RKO (cell line): ENCODE results near the gene ACSF2.
"Not testable (repeated sequence)": the region's sequence is repeated elsewhere in the genome, so short reads cannot be mapped to it uniquely, and the experiment has no call there.

ENCODE experiments used
- DNase-seq: peaks from one replicate; pipeline ENCODE4 v3.0.0-alpha.2; 2016; ENCODE audit warnings: low spot score

The ACSF2 gene

GRCh38 chr17:50464736-50465135 is 38.7 kb downstream of the ACSF2 start:
- DNase-seq, result no peak

- no peak for DNase-seq
Measured at GRCh38 chr17:50465171-50465570, 39.2 kb downstream of the ACSF2 start.

DNA sequence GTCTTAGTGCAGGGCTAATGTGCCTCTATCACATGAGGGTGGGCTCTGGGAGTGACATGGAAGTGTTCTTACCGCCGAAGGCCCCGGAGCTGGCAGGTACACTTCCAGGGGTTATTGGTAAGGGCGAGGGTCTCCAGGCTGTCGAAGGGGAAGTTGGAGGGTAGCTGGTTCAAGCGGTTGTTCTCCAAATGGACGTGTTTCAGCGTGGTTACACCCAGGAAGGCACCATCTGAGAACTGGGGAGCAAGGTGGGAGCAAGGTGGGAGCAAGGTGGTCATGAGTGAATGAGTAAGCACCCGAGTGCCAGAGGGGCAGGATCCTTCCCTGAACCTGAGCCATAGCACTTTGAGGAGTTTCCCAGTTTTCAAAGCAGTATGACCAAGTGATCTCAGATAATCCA is 39.6 kb downstream of the ACSF2 start:
- DNase-seq, result no peak

DNA sequence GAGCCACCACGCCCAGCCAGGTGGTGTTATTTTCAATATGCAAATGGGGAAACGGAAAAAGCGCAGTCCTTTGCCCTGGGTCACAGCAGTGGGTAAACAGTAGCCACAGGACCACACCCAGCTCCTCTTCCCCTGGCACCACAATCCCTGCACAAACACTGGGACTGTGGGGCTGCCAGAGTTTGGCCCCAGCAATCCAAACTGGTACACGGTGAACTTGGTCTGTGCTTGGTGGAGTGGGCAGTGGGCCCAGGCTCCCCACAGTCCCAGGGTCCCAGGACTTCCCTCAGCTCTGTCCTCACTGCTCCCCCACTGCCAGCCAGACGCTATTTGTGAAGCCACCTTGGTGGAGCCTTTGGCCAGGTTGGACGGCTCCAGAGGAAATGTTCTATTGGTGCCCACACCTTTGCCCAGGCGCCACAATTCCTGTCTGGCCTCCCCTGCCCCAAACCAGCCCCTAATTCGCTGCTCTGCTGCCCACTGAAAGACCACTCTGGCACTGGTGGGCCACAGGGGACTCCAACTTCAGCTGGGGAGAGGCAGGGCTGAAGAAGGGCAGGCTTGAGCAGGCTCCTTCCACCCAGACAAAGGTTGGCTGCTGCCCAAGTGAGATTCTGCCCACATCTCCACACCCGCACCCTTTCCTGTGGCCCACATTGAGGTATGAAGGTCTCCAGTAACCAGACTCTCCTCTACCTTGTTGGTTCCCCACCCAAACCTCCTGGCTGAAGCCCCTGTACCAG is 40.5 kb downstream of the ACSF2 start:
- no peak for DNase-seq

DNA sequence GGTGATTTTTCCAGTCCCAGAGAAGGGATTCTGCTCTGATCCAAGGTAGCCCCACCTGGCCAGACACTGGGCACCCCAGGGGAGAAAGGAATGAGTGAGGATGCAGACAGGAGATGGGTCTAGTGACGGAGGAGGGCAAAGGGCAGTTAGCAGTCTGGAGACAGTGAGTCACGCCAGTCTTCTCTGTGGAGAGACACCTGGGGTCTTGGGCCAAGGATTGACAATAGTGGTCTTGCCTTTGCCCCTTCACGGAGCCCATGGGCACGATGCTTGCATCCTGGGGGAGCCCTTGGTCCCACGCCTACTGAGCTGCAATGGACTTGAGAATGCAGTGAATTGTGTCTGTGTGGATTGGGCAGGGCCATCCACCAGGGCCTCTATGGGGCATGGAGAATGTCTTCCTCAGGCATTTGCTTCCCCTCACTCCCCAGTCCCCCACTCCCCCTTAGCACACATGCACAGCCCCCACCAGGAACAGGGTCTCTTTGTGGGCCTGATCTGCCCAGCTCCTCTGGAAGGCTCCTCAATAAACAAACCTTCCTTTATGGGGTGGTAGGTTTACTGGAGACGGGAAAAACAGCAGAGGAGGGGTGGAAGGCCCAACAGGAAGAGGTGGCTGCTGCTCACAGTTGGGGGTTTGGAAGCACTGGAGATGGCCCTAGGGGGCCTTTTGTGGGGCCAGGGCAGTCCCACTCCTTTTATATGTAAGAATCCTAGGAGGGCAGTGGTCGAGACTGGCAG is 41.3 kb downstream of the ACSF2 start:
- no peak for DNase-seq

- DNase-seq, result no peak
Measured at GRCh38 chr17:50467855-50468303, 41.9 kb downstream of the ACSF2 start.

DNA sequence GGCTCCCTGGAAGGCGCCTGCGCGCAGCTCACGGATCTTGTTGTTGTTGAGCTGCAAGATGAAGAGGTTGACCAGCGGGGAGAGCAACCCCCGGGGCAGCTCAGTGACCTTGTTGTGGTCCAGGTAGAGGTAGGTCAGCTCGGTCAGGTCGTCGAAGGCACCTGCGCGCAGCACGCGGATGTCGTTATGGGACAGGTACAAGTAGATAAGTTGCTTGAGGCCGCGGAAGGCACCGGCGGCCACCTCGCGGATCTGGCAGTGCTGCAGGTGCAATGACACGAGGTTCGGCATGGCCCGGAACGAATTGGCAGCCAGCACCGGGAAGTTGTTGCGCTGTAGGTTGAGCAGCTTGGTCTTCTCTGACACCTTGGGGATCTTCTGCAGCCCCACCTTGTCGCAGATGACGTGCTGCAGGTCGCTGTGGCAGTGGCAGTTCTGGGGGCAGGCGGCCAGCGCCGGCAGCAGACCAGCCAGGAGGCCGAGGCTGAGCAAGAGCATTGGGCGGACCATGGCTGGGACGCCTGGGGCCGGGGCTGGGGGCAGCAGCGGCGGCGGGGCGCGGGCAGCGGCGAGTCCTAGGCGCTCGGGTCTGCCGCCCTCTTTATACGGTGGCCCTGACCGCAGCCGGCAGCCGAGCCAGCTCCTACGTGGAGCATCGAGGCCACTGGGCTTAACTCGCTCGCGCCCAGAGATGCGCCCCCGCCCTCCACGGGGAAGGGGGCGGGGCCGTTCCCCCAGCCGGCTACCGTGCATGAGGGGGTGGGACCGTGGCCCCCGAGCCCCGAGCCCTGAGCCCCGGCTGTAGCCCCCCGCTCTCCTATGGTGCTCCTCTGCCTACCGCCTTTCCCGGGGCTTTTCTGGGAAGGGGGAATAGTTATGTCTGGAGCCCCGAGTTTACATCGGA is 42.5 kb downstream of the ACSF2 start, which contains the start of gene CHAD:
Gene CHAD (minus strand): TSS at position 577 of the 904 bp plus-strand sequence. CDS start 67 bp downstream, at position 510.
- no peak for DNase-seq

- no peak for DNase-seq
Measured at GRCh38 chr17:50469208-50469605, 43.2 kb downstream of the ACSF2 start.

- DNase-seq, result no peak
Measured at GRCh38 chr17:50469671-50470305, 43.8 kb downstream of the ACSF2 start.

GRCh38 chr17:50470426-50470825 is 44.4 kb downstream of the ACSF2 start:
- DNase-seq, result no peak

DNA sequence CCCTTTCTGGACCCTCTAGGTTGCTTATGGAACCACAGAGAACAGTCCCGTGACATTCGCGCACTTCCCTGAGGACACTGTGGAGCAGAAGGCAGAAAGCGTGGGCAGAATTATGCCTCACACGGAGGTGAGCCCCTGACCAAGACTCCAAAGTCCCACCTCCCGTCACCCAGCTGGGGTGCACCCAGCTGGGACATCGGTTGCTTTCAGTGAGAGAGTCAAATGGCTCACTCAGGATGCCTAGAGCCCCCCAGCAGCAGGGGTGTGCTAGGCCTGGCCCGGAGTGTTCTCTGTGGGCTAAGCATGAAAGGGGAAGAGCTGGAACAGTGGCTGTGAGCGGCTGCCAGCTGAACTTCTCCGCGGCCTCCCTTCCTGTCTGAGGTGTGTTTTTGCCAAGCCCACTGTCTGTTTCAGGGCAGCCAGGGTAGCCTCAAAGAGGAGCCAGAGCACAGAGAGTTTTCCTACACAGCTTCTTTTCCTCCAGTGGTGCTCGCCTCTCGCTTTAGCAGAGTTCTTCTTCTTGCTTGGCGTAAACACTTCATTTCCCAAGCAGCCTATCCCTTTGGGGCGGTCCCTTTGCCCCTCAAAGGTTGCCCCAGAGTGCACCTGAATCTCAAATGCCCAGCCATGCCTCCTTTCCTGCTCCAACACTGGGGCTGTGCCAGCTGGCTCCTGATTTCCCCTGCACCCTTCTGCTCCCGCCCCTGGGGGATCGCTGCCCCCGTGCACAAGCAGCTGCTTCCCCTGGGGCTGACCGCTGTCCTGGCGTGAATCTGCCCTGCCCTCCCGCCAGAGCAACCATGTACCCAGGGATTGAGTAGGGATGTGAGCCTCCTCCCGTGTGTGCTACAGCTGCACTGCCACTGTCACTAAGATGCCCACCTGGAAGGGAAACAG is 45.2 kb downstream of the ACSF2 start:
- DNase-seq, result no peak

GRCh38 chr17:50472286-50472685 is 46.3 kb downstream of the ACSF2 start:
- DNase-seq, result no peak

- not testable (repeated sequence) for DNase-seq
Measured at GRCh38 chr17:50472761-50473161, 46.7 kb downstream of the ACSF2 start.

DNA sequence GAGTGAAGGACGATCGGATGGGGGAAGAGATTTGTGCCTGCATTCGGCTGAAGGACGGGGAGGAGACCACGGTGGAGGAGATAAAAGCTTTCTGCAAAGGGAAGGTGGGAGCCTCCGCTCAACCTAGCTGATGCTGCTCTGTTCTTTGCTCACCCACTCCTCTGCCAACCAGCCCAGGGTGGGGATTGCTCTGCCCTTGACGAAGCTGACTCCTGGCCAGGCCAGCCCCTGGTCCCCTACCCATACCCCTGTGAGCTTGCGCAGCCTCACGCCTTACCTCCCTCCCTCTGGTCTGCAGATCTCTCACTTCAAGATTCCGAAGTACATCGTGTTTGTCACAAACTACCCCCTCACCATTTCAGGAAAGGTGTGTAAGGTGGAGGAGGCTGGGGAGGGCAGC is 47.9 kb downstream of the ACSF2 start:
- DNase-seq, result no peak

- DNase-seq, result no peak
Measured at GRCh38 chr17:50474523-50474922, 48.5 kb downstream of the ACSF2 start.

GRCh38 chr17:50475362-50475761 is 49.3 kb downstream of the ACSF2 start:
- DNase-seq, result no peak

DNA sequence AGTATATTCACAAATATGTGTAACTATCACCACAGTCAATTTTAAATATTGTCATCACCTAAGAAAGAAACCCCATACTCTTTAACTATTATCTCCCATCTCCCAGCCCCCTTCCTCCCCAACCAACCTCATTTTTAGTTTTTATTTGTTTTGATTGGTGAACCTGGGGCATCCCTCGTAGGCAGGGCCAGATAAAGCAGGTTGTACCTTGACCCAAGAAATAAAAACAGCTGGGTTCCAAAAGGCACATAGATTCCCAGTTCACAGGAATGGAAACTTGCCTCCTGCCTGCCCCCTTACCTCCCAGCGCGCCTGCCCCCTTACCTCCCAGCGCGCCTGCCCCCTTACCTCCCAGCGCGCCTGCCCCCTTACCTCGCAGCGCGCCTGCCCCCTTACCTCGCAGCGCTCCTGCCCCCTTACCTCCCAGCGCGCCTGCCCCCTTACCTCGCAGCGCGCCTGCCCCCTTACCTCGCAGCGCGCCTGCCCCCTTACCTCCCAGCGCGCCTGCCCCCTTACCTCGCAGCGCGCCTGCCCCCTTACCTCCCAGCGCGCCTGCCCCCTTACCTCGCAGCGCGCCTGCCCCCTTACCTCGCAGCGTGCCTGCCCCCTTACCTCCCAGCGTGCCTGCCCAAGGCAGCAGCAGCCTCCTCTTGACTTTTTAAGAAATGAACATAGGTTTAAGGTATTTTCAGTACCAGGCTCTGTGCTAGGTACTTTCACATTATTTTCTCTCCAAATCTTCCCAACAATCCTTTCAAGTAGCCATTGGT is 49.9 kb downstream of the ACSF2 start:
- DNase-seq, result not testable (repeated sequence)

- DNase-seq, result no peak
Measured at GRCh38 chr17:50476545-50477315, 50.7 kb downstream of the ACSF2 start.

DNA sequence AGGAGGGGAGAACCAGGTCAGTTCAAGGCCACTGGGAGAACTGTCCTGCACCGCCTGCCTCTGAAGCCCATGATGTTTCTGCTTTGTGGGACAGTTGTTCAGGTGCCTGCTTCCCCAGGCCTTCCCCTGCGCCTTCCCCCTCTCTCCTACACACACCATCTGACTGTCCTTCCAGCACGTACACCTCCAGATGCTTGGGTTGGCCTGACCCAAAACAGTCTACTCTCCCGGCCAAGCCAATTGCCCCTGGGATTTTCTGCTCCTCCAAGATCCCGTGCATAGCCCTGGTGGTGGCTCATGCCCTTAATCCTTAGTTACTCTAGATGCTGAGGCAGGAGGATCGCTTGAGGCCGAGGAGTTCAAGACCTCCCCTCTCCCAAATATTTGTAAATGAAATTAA is 52.0 kb downstream of the ACSF2 start:
- peak; percentile 24 for DNase-seq
